Left lung (tissue), 10 donors: ENCODE data around the gene RNF167. TPM values are rescaled to one million over a fixed set of nuclear protein-coding genes. Genes with fewer than 3 reads are reported as not detected.

Experiments used
- ATAC-seq: fragments of 200-7000 bp; cut with Tn5 transposase; one replicate; pipeline ENCODE4 v1.9.1; 2020; ENCODE audit warnings: moderate library complexity
- DNase-seq, 4 donors: peaks; one replicate each; pipeline ENCODE4 v3.0.0-alpha.2; 2013 to 2020
- H3K27ac ChIP-seq, 2 donors: fragments of 200-600 bp; sonication (generic) in 1 of 2; one replicate each; pipeline versions ENCODE4 v1.5.0 to v1.8.0; 2020 to 2021
- H3K27me3 ChIP-seq, 2 donors: fragments of 200-600 bp; sonication (generic) in 1 of 2; one replicate each; pipeline versions ENCODE4 v1.5.0 to v1.8.0; 2020 to 2021
- H3K36me3 ChIP-seq, 2 donors: fragments of 200-600 bp; sonication (generic) in 1 of 2; one replicate each; pipeline versions ENCODE4 v1.5.0 to v1.8.0; 2020 to 2021
- H3K4me1 ChIP-seq, 2 donors: fragments of 200-600 bp; one replicate each; pipeline ENCODE4 v1.8.0; 2021
- H3K4me3 ChIP-seq, 2 donors: fragments of 200-600 bp; sonication (generic) in 1 of 2; one replicate each; pipeline versions ENCODE4 v1.5.0 to v1.8.0; 2020 to 2021; ENCODE audit warnings: mild to moderate bottlenecking in 1 of 2
- H3K9me3 ChIP-seq, 2 donors: fragments of 200-600 bp; sonication (generic) in 1 of 2; one replicate each; pipeline versions ENCODE4 v1.5.0 to v1.8.0; 2020 to 2021
- CTCF ChIP-seq, 2 donors: fragments of 200-600 bp; sonication (generic) in 1 of 2; IDR thresholded peaks; one replicate each; pipeline versions ENCODE4 v1.5.0 to v1.8.0; 2021; ENCODE audit warnings: antibody characterized with exemption in 2 of 2
- intact Hi-C, 2 donors: fragments of 100-400 bp; cut with DNase I; formaldehyde crosslinking; loops; one replicate each; pipeline versions ENCODE4 v1.11.2 to v1.14.2; 2022
- polyA plus RNA-seq, 6 donors: library from polyadenylated mRNA; unstranded; fragments of 120-200 nt; gene quantifications; one replicate each; pipeline ENCODE4 v1.2.1, GENCODE V29; 2013; ENCODE audit not compliant: insufficient read length in 6 of 6
- total RNA-seq, 2 donors: library from RNA; stranded (reverse); fragmentation: NEBNext Ultra II Directional; extraction: Animal tissue kit (Norgen Biotek cat#: 25700); gene quantifications; one replicate each; pipeline ENCODE4 v1.2.1, GENCODE V29; 2021
- donor health status: DM: no; HTN: yes; CAD: no.
- donor health status: DM: no; HTN: no; CAD: no.

Gene RNF167
- total and polyA plus RNA-seq, 8 donors, result 101 to 126 (median 117) TPM

- H3K36me3 ChIP-seq, result peaks cover 0 to 60% of the 10 kb centered on the region in 2 donors
- no peak for ATAC-seq
- intact Hi-C loops, result loop anchor here in 1 of 2 donors (10.0 kb wide), 1 partner anchor 192 kb away; the partner anchor contains the start of gene PELP1
Observed at GRCh38 chr17:4896332-4897197, 43.5 kb upstream of the RNF167 start.

GRCh38 chr17:4897198-4897687 lies 42.8 kb upstream of the RNF167 start:
- Histone ChIP-seq H3K4me3 (no peak overlapping the region), H3K9me3 (no peaks in the 10 kb centered on the region), H3K27ac (no peak overlapping the region), H3K36me3 (peaks cover 0 to 54% of the 10 kb centered on the region in 2 donors), H3K4me1 (peaks cover 10 to 33% of the 10 kb centered on the region in 2 donors), H3K27me3 (peaks cover 0 to 21% of the 10 kb centered on the region in 2 donors)
- no peak for TF ChIP-seq CTCF (IDR thresholded peaks at IDR 0.05)
- ATAC-seq (no peak), DNase-seq (peak in 1 of 4 donors; percentile 61)
- intact Hi-C loops, result loop anchor here in 1 of 2 donors (10.0 kb wide), 1 partner anchor 192 kb away; the partner anchor contains the start of gene PELP1

More at GRCh38 chr17:4896332-4897197, 43.5 kb upstream of the RNF167 start:
- H3K4me1 ChIP-seq, result peaks cover 6 to 30% of the 10 kb centered on the region in 2 donors
- H3K9me3 ChIP-seq, result no peaks in the 10 kb centered on the region
- TF ChIP-seq CTCF (IDR thresholded peaks at IDR 0.05), result no peak
- DNase-seq, result peak in 1 of 4 donors; percentile 61
- H3K27ac ChIP-seq, result no peak overlapping the region
- peaks cover 0 to 21% of the 10 kb centered on the region in 2 donors for H3K27me3 ChIP-seq
- H3K4me3 ChIP-seq, result no peak overlapping the region

GRCh38 chr17:4897785-4898184 lies 42.3 kb upstream of the RNF167 start:
- no peak overlapping the region for H3K4me3 ChIP-seq
- intact Hi-C loops, result loop anchor here in 1 of 2 donors (10.0 kb wide), 1 partner anchor 193 kb away; the partner anchor contains the start of gene PELP1
- ATAC-seq (no peak), DNase-seq (no peak)
- H3K4me1 ChIP-seq, result peaks cover 11 to 39% of the 10 kb centered on the region in 2 donors
- peaks cover 0 to 21% of the 10 kb centered on the region in 2 donors for H3K27me3 ChIP-seq
- H3K27ac ChIP-seq, result no peak overlapping the region
- no peaks in the 10 kb centered on the region for H3K9me3 ChIP-seq
- H3K36me3 ChIP-seq, result peaks cover 0 to 48% of the 10 kb centered on the region in 2 donors
- TF ChIP-seq CTCF (IDR thresholded peaks at IDR 0.05), result no peak

GRCh38 chr17:4898351-4898750 lies 41.7 kb upstream of the RNF167 start:
- Histone ChIP-seq H3K9me3 (no peaks in the 10 kb centered on the region), H3K4me3 (no peak overlapping the region), H3K27me3 (peaks cover 0 to 21% of the 10 kb centered on the region in 2 donors), H3K4me1 (peaks cover 11 to 44% of the 10 kb centered on the region in 2 donors), H3K36me3 (peaks cover 0 to 43% of the 10 kb centered on the region in 2 donors), H3K27ac (no peak overlapping the region)
- no peak for ATAC-seq
- DNase-seq, result peak in 1 of 4 donors; percentile 24
- intact Hi-C loops, result loop anchor here in 1 of 2 donors (10.0 kb wide), 1 partner anchor 194 kb away; the partner anchor contains the start of gene PELP1
- TF ChIP-seq CTCF (IDR thresholded peaks at IDR 0.05), result no peak

GRCh38 chr17:4898927-4899326 lies 41.1 kb upstream of the RNF167 start:
- H3K27ac ChIP-seq, result no peak overlapping the region
- H3K27me3 ChIP-seq, result peaks cover 0 to 21% of the 10 kb centered on the region in 2 donors
- intact Hi-C loops, result loop anchor here in 1 of 2 donors (10.0 kb wide), 1 partner anchor 194 kb away; the partner anchor contains the start of gene PELP1
- H3K9me3 ChIP-seq, result no peaks in the 10 kb centered on the region
- peak overlapping the region; percentile 42 to 54 for H3K4me3 ChIP-seq
- peaks cover 0 to 37% of the 10 kb centered on the region in 2 donors for H3K36me3 ChIP-seq
- DNase-seq (no peak), ATAC-seq (no peak)
- peaks cover 11 to 48% of the 10 kb centered on the region in 2 donors for H3K4me1 ChIP-seq
- no peak for TF ChIP-seq CTCF (IDR thresholded peaks at IDR 0.05)
